ENCODE data around the gene SDR9C7. TPM values are rescaled to one million over a fixed set of nuclear protein-coding genes. Genes with fewer than 3 reads are reported as not detected.
"Not testable (repeated sequence)": the region's sequence is repeated elsewhere in the genome, so short reads cannot be mapped to it uniquely, and the experiment has no call there.

SDR9C7 gene
- total RNA-seq, 1 donor from 2014 or later: not detected

DNA sequence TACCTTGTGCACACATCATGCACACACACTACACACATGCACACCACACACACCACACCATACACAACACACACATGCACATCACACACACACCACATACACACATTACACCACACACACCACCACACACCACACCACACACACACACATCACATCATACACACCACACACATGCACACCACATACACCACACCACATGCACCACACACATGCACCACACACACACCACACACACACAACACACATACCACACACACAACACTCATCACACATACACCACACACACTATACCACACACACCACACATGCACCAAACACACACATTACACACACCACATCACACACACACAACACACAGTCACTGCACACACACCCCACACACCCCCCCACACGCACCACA lies 38.1 kb downstream of the SDR9C7 start:
- Mint-ChIP-seq H3K4me1 (ENCODE audit: low read depth) (no peaks in the 10 kb centered on the region), H3K27me3 (ENCODE audit: insufficient read depth) (no peaks in the 10 kb centered on the region), H3K36me3 (ENCODE audit: low read depth) (no peaks in the 10 kb centered on the region), H3K4me3 (no peak overlapping the region), H3K9me3 (peaks cover 11% of the 10 kb centered on the region), H3K27ac (no peak overlapping the region)
- no peak for DNase-seq (ENCODE audit: low spot score)
- intact Hi-C loops (cut with micrococcal nuclease): no loop called here

DNA sequence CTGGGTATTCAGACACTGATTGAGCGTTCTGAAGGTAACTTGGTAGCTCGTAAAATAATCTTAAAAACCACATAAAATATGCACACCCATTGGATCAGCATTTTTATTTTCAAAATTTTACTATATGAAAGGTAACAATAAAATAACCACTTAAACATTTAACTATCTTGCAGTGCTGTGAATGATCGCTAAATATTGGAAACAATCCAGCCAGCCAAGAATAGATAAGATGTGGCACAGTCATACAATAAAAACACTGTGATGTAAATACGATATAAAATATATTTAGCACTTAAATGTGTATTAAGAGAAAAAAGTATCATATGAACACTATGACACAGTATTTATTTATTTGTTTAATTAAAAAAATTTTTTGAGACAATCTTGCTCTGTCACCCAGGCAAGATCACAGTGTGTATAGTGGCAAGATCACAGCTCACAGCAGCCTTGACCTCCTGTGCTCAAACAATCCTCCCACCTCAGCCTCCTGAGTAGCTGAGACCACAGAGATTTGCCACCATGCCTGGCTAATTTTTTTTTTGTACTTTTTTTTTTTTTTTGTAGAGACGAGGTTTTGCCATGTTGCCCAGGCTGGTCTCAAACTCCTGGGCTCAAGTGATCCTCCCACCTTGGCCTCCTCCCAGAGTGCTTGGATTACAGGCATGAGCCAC lies 39.4 kb downstream of the SDR9C7 start:
- Mint-ChIP-seq H3K27ac (no peak overlapping the region), H3K4me3 (no peak overlapping the region), H3K4me1 (ENCODE audit: low read depth) (no peaks in the 10 kb centered on the region), H3K27me3 (ENCODE audit: insufficient read depth) (peaks cover 2% of the 10 kb centered on the region), H3K9me3 (peaks cover 7% of the 10 kb centered on the region), H3K36me3 (ENCODE audit: low read depth) (no peaks in the 10 kb centered on the region)
- intact Hi-C loops (cut with micrococcal nuclease): no loop called here
- DNase-seq (ENCODE audit: low spot score): no peak

DNA sequence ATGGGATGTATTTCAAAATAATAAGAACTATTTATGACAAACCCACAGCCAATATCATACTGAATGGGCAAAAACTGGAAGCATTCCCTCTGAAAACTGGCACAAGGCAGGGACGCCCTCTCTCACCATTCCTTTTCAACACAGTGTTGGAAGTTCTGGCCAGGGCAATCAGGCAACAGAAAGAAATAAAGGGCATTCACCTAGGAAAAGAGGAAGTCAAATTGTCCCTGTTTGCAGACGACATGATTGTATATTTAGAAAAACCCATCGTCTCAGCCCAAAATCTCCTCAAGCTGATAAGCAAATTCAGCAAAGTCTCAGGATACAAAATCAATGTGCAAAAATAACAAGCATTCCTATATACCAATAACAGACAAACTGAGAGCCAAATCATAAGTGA lies 42.3 kb downstream of the SDR9C7 start:
- H3K36me3 Mint-ChIP-seq (ENCODE audit: low read depth); H3K4me3 Mint-ChIP-seq; DNase-seq (ENCODE audit: low spot score); H3K27ac Mint-ChIP-seq; H3K4me1 Mint-ChIP-seq (ENCODE audit: low read depth); H3K27me3 Mint-ChIP-seq (ENCODE audit: insufficient read depth); intact Hi-C loops (cut with micrococcal nuclease): not testable (repeated sequence)
- H3K9me3 Mint-ChIP-seq: peaks cover 16% of the 10 kb centered on the region

DNA sequence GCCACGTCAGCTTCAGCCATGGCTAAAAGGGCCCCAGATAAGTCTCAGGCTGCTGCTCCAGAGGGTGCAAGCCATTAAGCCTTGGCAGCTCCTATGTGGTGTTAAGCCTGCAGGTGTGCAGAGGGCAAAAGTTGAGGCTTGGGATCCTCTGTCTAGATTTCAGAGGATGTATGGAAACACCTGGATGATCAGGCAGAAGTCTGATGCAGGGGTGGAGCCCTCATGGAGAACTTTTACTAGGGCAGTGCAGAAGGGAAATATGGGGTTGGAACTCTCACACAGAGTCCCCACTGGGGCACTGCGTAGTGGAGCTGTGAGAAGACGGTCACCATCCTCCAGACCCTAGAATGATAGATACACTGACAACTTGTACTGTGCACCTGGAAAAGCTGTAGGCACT lies 47.9 kb downstream of the SDR9C7 start:
- peaks cover 2% of the 10 kb centered on the region for H3K27me3 Mint-ChIP-seq (ENCODE audit: insufficient read depth)
- peaks cover 23% of the 10 kb centered on the region for H3K9me3 Mint-ChIP-seq
- no peak for DNase-seq (ENCODE audit: low spot score)
- intact Hi-C loops (cut with micrococcal nuclease): no loop called here
- no peak overlapping the region for H3K27ac Mint-ChIP-seq
- H3K4me1 Mint-ChIP-seq (ENCODE audit: low read depth): no peaks in the 10 kb centered on the region
- no peak overlapping the region for H3K4me3 Mint-ChIP-seq
- no peaks in the 10 kb centered on the region for H3K36me3 Mint-ChIP-seq (ENCODE audit: low read depth)

DNA sequence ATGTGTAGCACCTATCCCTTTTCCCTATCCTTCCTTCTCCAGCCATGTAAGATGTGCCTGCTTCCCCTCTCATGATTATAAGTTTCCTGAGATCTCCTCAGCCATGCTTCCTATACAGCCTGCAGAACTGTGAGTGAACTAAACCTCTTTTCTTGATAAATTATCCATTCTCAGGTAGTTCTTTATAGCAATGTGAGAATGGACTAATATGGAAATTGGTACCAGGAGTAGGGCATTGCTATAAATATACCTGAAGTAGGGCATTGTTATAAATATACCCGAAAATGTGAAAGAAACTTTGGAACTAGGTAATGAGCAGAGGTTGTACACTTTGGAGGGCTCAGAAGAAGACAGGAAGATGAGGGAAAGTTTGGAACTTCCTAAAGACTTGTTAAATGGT lies 48.9 kb downstream of the SDR9C7 start:
- Mint-ChIP-seq H3K4me1 (ENCODE audit: low read depth) (no peaks in the 10 kb centered on the region), H3K4me3 (no peak overlapping the region), H3K27me3 (ENCODE audit: insufficient read depth) (no peaks in the 10 kb centered on the region), H3K9me3 (peaks cover 23% of the 10 kb centered on the region), H3K36me3 (ENCODE audit: low read depth) (no peaks in the 10 kb centered on the region), H3K27ac (no peak overlapping the region)
- DNase-seq (ENCODE audit: low spot score): no peak
- intact Hi-C loops (cut with micrococcal nuclease): no loop called here

DNA sequence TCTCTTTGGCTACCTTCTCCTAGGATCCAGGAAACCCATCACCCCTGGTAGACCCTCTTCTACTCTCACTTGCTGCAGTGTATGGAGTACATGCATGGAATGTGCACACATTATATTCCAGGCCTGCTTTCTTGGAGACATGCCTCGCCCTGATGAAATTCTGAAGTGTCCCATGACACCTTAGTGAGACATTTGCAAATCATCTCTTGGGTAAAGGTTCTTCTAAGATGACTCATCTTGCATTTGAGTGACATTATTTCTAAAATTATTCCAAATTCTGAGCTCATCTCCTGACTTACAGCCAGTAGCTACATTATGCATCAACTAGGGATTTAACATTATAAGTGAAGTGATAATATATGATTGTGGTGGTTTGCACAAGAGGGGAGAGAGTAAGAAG lies 49.8 kb downstream of the SDR9C7 start:
- no peak overlapping the region for H3K27ac Mint-ChIP-seq
- H3K4me3 Mint-ChIP-seq: no peak overlapping the region

DNA sequence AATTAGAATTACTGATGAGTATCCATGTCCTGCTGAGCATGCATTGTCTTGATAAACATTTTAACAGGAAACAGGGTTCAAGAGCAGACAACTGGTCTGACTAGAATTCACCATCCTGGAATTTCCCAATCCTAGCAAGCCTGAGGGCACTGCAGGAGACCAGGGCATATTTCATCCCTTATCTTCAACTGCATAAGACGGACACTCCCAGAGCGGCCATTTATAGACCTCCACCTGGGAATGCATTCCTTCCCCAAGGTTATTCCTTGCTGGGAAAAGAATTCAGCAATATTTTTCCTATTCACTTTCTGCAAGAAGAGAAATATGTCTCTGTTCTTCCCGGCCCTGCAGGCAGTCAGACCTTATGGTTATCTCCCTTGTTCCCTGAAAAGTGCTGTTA lies 51.8 kb downstream of the SDR9C7 start:
- H3K4me1 Mint-ChIP-seq (ENCODE audit: low read depth); intact Hi-C loops (cut with micrococcal nuclease); H3K4me3 Mint-ChIP-seq; H3K27me3 Mint-ChIP-seq (ENCODE audit: insufficient read depth); DNase-seq (ENCODE audit: low spot score); H3K27ac Mint-ChIP-seq; H3K36me3 Mint-ChIP-seq (ENCODE audit: low read depth): not testable (repeated sequence)
- peaks cover 15% of the 10 kb centered on the region for H3K9me3 Mint-ChIP-seq

More for the DNA sequence above, 49.8 kb downstream of the SDR9C7 start:
- no peaks in the 10 kb centered on the region for H3K27me3 Mint-ChIP-seq (ENCODE audit: insufficient read depth)
- no peaks in the 10 kb centered on the region for H3K36me3 Mint-ChIP-seq (ENCODE audit: low read depth)
- H3K9me3 Mint-ChIP-seq: peaks cover 22% of the 10 kb centered on the region
- intact Hi-C loops (cut with micrococcal nuclease): no loop called here
- DNase-seq (ENCODE audit: low spot score): no peak
- H3K4me1 Mint-ChIP-seq (ENCODE audit: low read depth): no peaks in the 10 kb centered on the region

DNA sequence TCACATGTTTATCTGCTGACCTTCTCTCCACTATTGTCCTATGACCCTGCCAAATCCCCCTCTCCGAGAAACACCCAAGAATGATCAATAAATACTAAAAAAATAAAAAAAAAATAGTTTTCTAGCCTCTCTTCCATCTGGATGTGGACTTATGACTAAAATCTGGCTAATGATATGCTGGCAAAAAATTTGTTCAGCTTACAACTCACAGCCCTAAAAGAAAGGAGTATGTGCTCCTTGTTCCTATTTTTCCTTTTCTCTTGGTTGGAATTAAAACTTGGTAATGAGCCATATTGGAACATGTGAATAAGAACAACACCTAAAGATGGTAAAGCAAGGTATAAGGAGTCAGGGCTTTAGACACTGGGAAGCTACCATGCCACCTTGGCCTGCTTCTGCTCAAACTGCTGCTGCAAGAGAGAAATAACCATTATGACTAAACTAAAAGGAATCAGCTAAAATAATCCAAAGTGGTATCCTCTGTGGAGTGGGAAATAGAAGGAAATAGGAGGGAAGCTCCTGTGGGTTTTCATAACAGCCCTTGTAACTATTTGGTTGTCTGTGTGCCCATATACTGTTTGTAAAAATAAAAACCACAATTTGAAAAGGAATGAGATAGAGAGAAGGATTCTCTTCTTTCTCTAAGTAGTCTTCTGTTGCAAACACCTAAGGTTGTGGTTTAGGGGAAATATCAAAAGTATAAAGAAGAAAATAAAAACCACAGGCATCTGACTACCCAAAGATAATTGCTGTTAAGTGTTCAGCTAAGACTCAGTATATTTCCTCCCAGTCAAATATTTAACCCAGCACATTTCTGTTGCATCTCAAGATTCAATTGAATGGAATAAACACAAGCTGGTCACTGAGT lies 53.8 kb downstream of the SDR9C7 start:
- peaks cover 5% of the 10 kb centered on the region for H3K9me3 Mint-ChIP-seq
- no peak overlapping the region for H3K4me3 Mint-ChIP-seq
- no peak for DNase-seq (ENCODE audit: low spot score)
- no peaks in the 10 kb centered on the region for H3K27me3 Mint-ChIP-seq (ENCODE audit: insufficient read depth)
- no peaks in the 10 kb centered on the region for H3K4me1 Mint-ChIP-seq (ENCODE audit: low read depth)
- H3K27ac Mint-ChIP-seq: no peak overlapping the region
- intact Hi-C loops (cut with micrococcal nuclease): no loop called here
- no peaks in the 10 kb centered on the region for H3K36me3 Mint-ChIP-seq (ENCODE audit: low read depth)

DNA sequence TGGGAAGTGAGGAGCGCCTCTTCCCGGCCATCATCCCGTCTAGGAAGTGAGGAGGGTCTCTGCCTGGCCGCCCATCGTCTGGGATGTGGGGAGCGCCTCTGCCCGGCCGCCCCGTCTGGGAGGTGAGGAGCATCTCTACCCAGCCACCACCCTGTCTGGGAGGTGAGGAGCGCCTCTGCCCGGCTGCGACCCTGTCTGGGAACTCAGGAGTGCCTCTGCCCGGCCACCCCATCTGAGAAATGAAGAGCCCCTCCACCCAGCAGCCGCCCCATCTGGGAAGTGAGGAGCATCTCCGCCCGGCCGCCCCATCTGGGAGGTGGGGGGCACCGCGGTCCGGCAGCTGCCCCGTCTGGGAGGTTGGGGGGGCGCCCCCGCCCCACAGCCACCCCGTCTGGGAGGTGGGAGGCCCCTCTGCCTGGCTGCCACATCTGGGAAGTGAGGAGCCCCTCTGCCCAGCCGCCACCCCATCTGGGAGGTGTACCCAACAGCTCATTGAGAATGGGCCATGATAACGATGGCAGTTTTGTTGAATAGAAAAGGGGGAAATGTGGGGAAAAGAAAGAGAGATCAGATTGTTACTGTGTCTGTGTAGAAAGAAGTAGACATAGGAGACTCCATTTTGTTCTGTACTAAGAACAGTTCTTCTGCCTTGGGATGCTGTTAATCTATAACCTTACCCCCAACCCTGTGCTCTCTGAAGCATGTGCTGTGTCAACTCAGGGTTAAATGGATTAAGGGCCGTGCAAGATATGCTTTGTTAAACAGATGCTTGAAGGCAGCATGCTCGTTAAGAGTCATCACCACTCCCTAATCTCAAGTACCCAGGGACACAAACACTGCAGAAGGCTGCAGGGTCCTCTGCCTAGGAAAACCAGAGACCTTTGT lies 54.7 kb downstream of the SDR9C7 start:
- H3K9me3 Mint-ChIP-seq; H3K4me1 Mint-ChIP-seq (ENCODE audit: low read depth); H3K4me3 Mint-ChIP-seq; H3K27ac Mint-ChIP-seq; DNase-seq (ENCODE audit: low spot score); H3K27me3 Mint-ChIP-seq (ENCODE audit: insufficient read depth); intact Hi-C loops (cut with micrococcal nuclease); H3K36me3 Mint-ChIP-seq (ENCODE audit: low read depth): not testable (repeated sequence)

DNA sequence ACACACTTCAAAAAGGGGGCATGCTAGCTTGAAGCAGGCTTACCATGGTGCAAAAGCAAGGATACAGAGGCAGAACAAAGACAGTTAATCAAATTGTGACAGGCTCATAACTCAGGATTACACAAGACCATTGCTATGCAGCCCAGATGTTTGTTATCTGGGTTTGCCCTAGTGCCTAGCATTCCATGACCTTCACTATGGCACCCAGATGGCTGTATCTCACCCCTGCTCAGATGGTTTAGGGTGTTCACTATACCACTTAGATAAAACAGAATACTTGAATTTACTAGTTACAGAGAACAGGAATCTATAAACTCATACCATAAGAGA lies 56.2 kb downstream of the SDR9C7 start:
- DNase-seq (ENCODE audit: low spot score): no peak

DNA sequence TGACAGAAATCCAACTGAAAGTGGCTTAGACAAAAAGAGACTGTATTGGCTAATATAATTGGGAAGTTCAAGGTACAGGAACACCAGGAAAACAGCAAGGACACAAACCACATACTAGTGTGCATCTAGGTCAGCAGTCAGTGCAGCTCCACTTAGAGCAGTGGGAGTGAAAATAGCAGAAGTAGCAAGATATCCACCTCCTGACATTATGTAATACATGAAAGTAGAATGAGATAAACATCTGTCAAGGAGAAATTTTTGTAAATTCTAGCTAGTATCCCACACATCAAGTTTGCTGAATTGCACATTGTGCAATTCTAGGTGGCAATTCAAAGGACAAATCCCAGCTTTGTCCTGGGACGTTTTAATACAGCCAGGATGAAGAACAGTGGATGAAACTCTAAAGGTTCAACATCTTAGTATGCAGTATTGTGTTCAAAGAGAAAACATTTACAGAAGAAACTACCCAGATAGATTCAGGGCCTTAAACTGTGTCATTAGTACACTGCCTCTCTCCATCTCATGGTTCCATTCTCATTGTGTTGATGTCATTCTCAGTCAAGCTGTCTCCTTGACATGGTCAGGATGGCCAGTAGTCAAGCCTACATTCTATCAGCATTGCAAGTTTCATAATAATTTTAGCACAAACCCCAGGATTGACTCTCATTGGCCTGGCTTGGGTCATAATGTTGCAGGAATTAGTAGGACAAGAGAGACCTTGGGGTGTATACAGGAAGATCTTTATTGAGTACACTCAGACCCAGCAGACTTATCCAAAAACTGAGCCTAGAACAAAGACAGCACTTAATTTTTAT lies 56.8 kb downstream of the SDR9C7 start:
- Mint-ChIP-seq H3K36me3 (ENCODE audit: low read depth) (no peaks in the 10 kb centered on the region), H3K4me3 (no peak overlapping the region), H3K27ac (no peak overlapping the region), H3K27me3 (ENCODE audit: insufficient read depth) (no peaks in the 10 kb centered on the region), H3K9me3 (peaks cover 5% of the 10 kb centered on the region), H3K4me1 (ENCODE audit: low read depth) (no peaks in the 10 kb centered on the region)
- intact Hi-C loops (cut with micrococcal nuclease): no loop called here
- DNase-seq (ENCODE audit: low spot score): no peak

More for the DNA sequence above, 56.2 kb downstream of the SDR9C7 start:
- no peaks in the 10 kb centered on the region for H3K4me1 Mint-ChIP-seq (ENCODE audit: low read depth)
- H3K27me3 Mint-ChIP-seq (ENCODE audit: insufficient read depth): no peaks in the 10 kb centered on the region
- H3K36me3 Mint-ChIP-seq (ENCODE audit: low read depth): no peaks in the 10 kb centered on the region
- intact Hi-C loops (cut with micrococcal nuclease): no loop called here
- peaks cover 5% of the 10 kb centered on the region for H3K9me3 Mint-ChIP-seq
- no peak overlapping the region for H3K4me3 Mint-ChIP-seq
- H3K27ac Mint-ChIP-seq: no peak overlapping the region

DNA sequence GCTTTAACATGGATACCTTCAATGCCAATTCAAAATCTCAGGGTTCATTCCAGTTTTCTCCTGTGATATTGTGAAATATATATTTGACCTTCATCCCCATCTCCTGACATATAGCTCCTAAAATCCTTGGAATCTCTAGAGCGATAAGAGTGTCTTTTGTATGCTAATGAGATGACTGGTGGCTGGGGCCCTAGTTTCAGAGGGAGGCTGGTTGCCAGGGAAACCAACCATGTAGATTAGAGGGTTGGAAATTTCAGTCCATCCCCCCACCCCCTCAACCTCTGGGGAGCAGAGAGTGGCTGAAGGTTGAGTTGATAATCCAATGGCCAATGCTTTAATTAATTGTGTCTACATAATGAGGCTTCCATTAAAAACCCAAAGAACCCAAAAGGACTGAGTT lies 59.4 kb downstream of the SDR9C7 start:
- intact Hi-C loops (cut with micrococcal nuclease): no loop called here
- Mint-ChIP-seq H3K36me3 (ENCODE audit: low read depth) (no peaks in the 10 kb centered on the region), H3K27ac (no peak overlapping the region), H3K9me3 (no peaks in the 10 kb centered on the region), H3K27me3 (ENCODE audit: insufficient read depth) (no peaks in the 10 kb centered on the region), H3K4me1 (ENCODE audit: low read depth) (no peaks in the 10 kb centered on the region), H3K4me3 (no peak overlapping the region)
- no peak for DNase-seq (ENCODE audit: low spot score)

Measured in activated T-helper 1 cell treated with anti-CD3 and anti-CD28 coated beads, Interleukin-12 subunit alpha, Interleukin-12 subunit beta, Interleukin-2, Interleukin-4 antibody, amounts not matched to agents 30 ng/mL and 10 ng/mL and 1 ng/mL, durations not matched to agents 14 hours and 24 hours and 36 hours (primary cell).